Femur (tissue), 1 donor: ENCODE data around the gene GPATCH2.
"Not testable (repeated sequence)": the region's sequence is repeated elsewhere in the genome, so short reads cannot be mapped to it uniquely, and the experiment has no call there.

Experiments used
- DNase-seq: peaks from one replicate; pipeline ENCODE4 v3.0.0-alpha.2; 2017

Gene GPATCH2

GRCh38 chr1:217524787-217525520 is 105.9 kb downstream of the GPATCH2 start:
- DNase-seq = no peak

GRCh38 chr1:217523921-217524320 is 107.0 kb downstream of the GPATCH2 start:
- DNase-seq = not testable (repeated sequence)

DNA sequence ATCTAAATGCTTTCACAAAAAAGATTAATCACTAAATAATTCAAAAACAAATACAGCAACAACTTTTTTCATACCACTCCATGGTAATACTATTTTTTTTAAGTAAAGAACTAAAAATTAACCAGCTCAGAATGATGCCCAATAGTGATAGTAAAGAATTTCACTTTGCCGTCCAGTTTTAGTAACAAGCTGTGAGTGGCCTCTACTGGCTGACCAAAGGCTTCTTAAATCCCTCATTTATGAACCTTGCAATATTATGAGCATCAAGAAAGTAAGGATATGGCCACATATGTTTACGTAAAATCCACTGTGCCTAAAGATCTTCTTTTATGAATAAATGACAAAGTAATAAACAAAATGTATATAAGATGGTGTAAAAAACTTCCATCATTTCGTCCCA is 108.6 kb downstream of the GPATCH2 start:
- no peak for DNase-seq

GRCh38 chr1:217521317-217521716 is 109.6 kb downstream of the GPATCH2 start:
- DNase-seq = no peak

- no peak for DNase-seq
Measured at GRCh38 chr1:217506878-217507277, 124.0 kb downstream of the GPATCH2 start.

- no peak for DNase-seq
Measured at GRCh38 chr1:217498209-217498608, 132.7 kb downstream of the GPATCH2 start.

DNA sequence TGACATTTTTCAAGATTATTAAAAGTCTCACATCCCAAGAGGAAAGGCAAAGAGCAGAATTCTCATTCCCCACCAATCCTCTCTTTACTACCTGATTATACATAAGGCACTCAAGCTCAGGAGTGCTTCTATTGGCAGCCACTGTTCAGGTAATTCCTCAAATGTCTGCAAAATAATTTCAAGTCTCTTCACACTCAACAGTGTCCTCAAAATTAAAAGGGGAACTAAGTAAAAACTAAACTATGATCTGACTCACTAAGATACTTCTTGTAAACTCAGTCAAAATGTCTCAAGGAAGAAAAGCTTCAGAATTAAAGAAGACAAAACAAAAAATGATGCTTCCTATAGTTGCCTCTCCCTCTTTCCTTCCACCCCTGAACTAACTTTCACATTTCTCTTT is 135.6 kb downstream of the GPATCH2 start:
- no peak for DNase-seq

DNA sequence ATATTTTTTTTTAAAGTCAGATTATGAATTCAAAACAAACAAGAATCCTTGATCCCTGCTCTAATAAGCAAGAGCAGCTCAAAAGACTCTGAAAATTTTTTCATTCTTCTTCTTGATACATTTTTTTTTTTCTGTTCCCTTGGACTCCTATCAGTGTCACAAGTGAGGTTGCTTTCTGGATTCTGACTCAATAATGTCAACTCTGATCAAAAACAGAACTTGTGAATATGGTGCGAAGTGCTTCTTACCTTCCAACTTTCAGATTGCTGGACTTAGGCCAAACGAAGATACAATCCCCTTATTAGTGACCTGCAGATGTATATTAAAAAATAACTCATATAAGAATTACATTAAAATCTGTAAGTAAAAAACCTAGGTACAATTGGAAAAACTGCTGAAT is 136.1 kb downstream of the GPATCH2 start:
- no peak for DNase-seq

GRCh38 chr1:217493290-217493689 is 137.6 kb downstream of the GPATCH2 start:
- no peak for DNase-seq

DNA sequence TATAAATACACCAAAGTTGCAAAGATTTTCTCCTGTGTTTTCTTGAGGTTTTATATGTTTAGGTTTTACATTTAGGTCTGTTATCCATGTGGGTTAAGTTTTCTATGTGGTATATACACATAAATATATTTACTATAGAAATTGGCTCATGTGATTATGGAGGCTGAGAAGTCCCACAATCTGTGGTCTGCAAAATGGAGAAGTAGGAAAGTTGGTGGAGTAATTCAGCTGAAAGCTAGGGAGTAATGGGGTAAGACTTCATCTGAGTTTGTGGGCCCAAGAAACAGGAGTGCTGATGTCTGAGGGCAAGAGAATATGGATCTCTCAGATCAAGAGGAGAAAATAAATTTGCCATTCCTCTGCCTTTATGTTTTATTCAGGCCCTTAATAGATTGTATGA is 146.0 kb downstream of the GPATCH2 start:
- DNase-seq = no peak

DNA sequence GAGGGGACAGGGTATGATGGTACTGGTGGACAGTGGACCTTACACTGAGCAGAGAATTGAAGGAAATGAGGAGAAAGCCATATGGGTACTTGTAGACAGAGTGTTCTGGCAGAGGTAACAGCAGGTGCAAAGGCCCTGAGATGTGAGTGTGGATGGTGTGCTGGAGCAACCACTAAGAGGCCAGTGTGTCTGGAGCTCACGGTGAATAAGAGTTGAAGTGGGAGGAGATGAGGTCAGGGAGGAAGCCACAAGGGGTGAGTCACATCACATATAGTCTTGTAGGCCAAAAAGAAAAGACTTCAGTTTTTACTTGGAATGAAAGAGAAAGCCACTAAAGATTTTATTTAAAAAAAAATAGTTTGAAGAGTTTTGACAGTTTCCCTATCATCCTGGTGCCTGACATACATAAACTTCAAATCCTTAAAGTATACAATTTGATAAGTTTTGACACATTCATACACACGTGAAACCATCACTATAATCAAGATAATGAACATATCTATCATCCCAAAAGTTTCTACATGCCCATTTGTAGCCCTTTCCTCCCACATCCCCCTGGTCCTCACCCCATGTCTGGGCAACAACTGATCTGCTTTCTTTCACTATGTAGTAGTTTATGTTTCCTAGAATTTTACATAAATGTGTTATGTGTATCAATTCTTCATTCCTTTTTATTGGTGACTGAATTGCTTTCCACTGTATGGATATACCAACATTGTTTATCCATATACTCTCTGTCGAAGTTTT is 148.4 kb downstream of the GPATCH2 start:
- DNase-seq = no peak

DNA sequence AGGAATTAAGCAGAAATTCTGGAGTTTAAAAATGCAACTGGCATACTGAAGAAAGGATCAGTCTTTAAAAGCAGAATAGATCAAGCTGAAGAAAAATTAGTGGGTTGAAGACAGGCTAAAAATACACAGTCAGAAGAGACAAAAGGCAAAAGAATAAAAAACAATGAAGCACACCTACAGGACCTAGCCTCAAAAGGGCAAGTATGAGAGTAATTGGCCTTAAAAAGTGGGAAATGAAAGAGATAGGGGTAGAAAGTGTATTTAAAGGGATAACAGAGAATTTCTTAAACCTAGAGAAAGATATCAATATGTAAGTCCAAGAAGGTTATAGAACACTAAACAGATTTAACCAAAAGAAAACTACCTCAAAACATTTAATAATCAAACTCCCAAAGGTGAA is 152.4 kb downstream of the GPATCH2 start:
- DNase-seq = no peak

DNA sequence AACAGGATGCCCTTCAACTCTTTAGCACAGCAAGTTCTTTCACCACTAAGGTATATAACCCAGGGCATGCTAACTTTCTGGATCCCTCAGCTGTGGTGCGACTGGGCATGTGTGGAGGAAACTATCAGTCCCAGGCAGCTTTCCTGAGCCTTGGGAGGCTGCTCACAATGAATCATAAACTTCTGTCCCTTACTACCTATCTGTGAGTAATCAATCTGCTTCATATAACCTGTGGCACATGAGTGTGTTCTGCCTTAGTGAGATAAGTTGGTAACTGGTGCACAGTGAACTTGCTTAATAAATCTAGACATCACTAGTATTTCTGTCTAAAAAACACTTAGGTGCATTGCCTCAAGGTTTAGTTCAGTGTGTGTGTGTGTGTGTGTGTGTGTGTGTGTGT is 158.0 kb downstream of the GPATCH2 start:
- no peak for DNase-seq

GRCh38 chr1:217471403-217471802 is 159.5 kb downstream of the GPATCH2 start:
- DNase-seq = no peak

DNA sequence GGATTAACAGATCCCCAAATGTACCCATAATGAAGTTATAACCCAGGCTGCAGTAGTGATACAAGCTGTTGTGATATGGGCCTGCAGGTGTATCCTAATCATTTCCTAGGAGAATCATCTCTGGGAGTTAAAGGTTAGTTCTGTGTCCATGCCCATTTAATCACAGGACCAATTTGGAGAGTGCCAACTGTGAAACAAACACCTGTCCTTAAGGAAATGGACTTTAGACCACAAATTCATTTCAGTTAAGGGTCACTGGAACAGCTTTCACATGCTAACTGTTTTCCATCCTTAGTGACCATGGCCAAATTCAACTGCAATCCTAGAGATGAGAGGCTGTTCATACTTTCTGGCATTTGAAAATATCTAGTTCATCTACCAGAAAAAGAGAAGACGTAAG is 160.9 kb downstream of the GPATCH2 start:
- DNase-seq = no peak

GRCh38 chr1:217465102-217465501 is 165.8 kb downstream of the GPATCH2 start:
- no peak for DNase-seq

DNA sequence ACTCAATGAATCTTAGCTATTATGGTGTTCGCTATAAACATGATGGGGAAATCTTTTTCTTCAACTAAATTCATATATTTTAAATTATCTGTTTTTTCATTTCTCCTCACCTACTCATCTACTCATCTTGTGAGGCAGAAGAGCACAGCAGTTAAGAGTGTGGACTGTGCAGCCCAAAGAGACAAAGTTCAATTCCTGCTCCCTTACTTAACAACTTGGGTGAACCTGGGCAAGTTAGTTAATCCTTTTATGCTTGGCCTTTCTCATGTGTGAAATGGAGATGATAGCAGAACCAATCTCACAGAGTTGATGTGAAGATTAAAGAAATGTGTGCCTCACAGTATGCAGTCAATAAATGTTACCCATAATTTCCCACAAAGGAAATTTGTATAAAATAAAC is 168.2 kb downstream of the GPATCH2 start:
- no peak for DNase-seq

DNA sequence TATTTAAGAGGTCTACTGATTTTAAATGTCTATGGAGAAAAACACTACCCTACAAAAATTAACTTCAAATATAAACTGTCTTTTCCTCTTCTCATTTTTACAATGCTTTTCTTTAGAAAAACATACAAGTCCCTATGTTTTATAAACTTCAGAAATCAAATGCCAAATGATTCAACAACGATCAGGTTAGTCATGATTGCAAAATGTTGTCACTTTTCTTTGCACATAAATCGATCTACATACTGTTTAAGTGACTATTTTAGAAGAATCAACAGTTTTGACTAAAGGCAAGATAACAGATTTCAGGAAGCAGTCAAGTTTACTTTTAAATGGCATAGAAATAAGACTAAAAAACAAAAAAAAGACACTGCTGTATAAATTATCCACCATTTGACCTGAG is 168.7 kb downstream of the GPATCH2 start:
- DNase-seq = no peak

- DNase-seq = no peak
Measured at GRCh38 chr1:217457016-217457415, 173.9 kb downstream of the GPATCH2 start.

DNA sequence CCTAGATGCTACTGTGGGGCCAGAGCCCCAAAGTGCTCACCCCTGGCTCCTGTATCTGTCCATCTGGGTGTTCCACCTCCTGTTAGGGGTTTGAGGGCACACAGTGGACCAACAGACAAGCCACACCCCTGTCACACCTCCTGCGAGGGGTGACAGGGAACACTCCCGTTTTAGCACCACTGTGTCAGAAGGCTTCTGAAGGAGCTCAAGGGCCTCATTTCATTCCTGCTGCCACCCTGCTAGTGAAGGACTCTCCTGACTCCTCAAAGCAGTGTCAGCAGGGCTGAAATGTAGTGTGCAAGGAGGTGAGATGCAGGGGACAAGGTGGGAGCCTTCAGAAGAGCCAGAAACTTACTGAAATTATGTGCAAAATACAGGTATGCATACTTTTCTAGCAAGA is 174.6 kb downstream of the GPATCH2 start:
- DNase-seq = no peak

GRCh38 chr1:217453816-217454215 is 177.1 kb downstream of the GPATCH2 start:
- DNase-seq = no peak

GRCh38 chr1:217449370-217449769 is 181.5 kb downstream of the GPATCH2 start:
- no peak for DNase-seq

- DNase-seq = no peak
Measured at GRCh38 chr1:217443845-217444244, 187.0 kb downstream of the GPATCH2 start.

GRCh38 chr1:217437376-217437775 is 193.5 kb downstream of the GPATCH2 start:
- DNase-seq = no peak

DNA sequence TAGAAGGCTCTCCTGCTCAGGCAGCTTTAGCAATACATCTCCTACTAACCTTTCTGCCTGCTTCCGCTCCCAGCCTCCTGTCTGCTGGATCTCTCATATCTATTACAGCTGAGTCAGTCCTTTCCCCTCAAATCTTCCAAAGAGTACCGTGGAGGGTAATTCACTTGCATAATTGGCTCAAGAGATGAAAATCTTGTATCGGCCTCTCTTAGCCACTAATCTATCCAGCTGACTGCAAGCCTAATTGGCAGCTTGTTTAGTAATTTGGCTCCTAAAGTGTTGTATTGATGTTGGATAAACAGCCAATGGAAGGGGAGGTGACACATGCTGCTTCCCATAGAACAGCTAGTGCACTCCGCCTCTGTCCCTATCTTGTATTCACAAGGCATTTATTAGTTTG is 195.7 kb downstream of the GPATCH2 start:
- DNase-seq = no peak
